ENCODE data around the gene PCCA.
"Not testable (repeated sequence)": the region's sequence is repeated elsewhere in the genome, so short reads cannot be mapped to it uniquely, and the experiment has no call there.

PCCA gene

DNA sequence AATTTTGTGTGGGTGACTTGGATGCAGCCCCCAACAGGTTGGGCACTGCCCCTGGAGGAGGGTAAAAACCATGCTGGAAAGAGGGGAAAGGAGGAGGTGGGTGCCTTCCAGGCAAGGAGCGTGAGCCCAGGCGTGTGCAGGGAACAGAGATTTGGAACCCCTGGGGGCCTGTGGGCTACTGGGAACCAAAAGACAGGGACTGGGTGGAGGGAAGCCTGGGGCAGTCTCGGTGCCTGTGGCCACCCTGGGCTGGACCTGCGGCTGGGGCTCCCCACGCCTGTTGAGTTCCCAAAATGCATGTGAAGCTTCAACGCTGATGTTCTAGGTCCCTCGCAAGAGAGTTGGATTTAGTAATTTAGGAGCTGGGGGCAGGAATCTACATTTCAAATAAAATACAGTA is 474.9 kb downstream of the PCCA start:
- DNase-seq: no peak

GRCh38 chr13:100564444-100565223 is 475.7 kb downstream of the PCCA start:
- DNase-seq: no peak

DNA sequence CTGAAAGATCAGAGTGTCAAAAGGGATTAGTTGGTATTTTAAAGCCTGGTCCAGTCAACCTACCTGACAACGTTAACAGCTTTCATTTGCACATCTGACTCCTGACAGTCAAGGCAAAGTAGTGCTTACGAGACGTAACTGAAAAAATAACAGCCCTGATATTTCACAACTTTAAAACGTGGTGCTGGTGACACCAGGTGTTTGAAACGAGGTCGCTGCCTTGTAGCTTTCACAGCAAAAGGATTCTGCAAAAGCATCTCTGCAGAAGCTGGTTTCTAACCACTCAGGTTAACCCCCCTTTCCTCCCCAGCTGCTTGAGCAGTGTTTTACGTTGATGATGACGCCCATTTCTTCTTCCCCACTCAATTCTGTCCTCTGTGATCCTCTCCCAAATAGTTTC is 476.4 kb downstream of the PCCA start:
- no peak for DNase-seq

DNA sequence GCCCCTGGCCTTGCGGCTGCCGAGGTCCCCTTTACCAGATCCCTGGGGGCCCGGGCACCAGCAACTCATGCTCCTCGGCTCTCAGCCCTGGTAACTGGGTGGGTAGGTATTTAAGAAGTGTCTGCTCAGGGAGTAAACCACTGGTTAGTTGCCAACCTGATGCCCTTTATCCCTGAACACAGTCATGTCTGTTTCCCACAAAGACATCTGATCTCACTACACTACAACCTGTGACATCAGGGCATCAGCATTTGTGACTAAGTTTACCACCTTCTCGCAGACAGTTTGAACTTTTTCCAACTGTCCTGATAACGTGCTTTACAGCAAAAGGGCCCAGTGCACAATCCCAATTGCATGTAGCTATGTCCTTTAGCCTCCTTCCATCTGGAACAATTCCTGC is 477.6 kb downstream of the PCCA start:
- no peak for DNase-seq

- DNase-seq: peak; percentile 24
Observed at GRCh38 chr13:100573121-100573520, 484.2 kb downstream of the PCCA start.

GRCh38 chr13:100577239-100577638 is 488.3 kb downstream of the PCCA start:
- DNase-seq: not testable (repeated sequence)

Measured in DMS153 (cell line).